Measurements from ENCODE around the gene RUNX2.

GRCh38 chr6:45607798-45608197, 279.7 kb downstream of the RUNX2 start:
- no peak for TF ChIP-seq POLR2A (IDR thresholded peaks at IDR 0.05; ENCODE audit: low read length)
- no peak for TF ChIP-seq GATA1 (IDR thresholded peaks at IDR 0.05; ENCODE audit: low read depth, low read length)

Measured in erythroblast (primary cell).